Measurements from ENCODE around the gene POLRMT. TPM values are rescaled to one million over a fixed set of nuclear protein-coding genes. Genes with fewer than 3 reads are reported as not detected.

Gene POLRMT
- total and polyA plus RNA-seq, 4 donors: 10.1 to 76.6 (median 26.6) TPM

GRCh38 chr19:620166-620862 is 13.0 kb downstream of the POLRMT start:
- Histone ChIP-seq H3K4me1 (ENCODE audit: control insufficient read depth in 1 of 2, insufficient read depth in 2 of 2, low read length in 2 of 2) (no peaks in the 10 kb centered on the region), H3K36me3 (ENCODE audit: control insufficient read depth in 1 of 2, insufficient read depth in 2 of 2, low read length in 1 of 2) (peaks cover 0 to 8% of the 10 kb centered on the region in 2 donors), H3K4me3 (ENCODE audit: low read length in 2 of 2) (no peak overlapping the region), H3K27me3 (ENCODE audit: control insufficient read depth in 1 of 2, insufficient read depth in 2 of 2, low read length in 1 of 2) (no peaks in the 10 kb centered on the region), H3K27ac (ENCODE audit: low read depth in 1 of 2, low read length in 2 of 2) (no peak overlapping the region), H3K9me3 (ENCODE audit: control insufficient read depth, low read length) (no peaks in the 10 kb centered on the region)
- intact Hi-C loops (cut with DNase I): no loop called here
- ATAC-seq (ENCODE audit: low FRiP score): no peak
- WGBS, 2 donors: 94% methylated on average over 38 to 51 of the region's 51 CpGs
- no peak for DNase-seq

- no peaks in the 10 kb centered on the region for H3K9me3 ChIP-seq (ENCODE audit: control insufficient read depth, low read length)
- ATAC-seq (ENCODE audit: low FRiP score) (no peak), DNase-seq (no peak)
- no peak overlapping the region for H3K4me3 ChIP-seq (ENCODE audit: low read length in 2 of 2)
- H3K27ac ChIP-seq (ENCODE audit: low read depth in 1 of 2, low read length in 2 of 2): no peak overlapping the region
- WGBS, 2 donors: 95 to 97% methylated on average over 46 to 47 of the region's 47 CpGs
- no peaks in the 10 kb centered on the region for H3K27me3 ChIP-seq (ENCODE audit: control insufficient read depth in 1 of 2, insufficient read depth in 2 of 2, low read length in 1 of 2)
- peaks cover 0 to 8% of the 10 kb centered on the region in 2 donors for H3K36me3 ChIP-seq (ENCODE audit: control insufficient read depth in 1 of 2, insufficient read depth in 2 of 2, low read length in 1 of 2)
- H3K4me1 ChIP-seq (ENCODE audit: control insufficient read depth in 1 of 2, insufficient read depth in 2 of 2, low read length in 2 of 2): no peaks in the 10 kb centered on the region
- intact Hi-C loops (cut with DNase I): no loop called here
Measured at GRCh38 chr19:619286-620002, 13.9 kb downstream of the POLRMT start.

- no peak for ATAC-seq (ENCODE audit: low FRiP score)
- 95 to 98% methylated on average over 27 of the region's 27 CpGs for WGBS, 2 donors
- Histone ChIP-seq H3K27ac (ENCODE audit: low read depth in 1 of 2, low read length in 2 of 2) (no peak overlapping the region), H3K27me3 (ENCODE audit: control insufficient read depth in 1 of 2, insufficient read depth in 2 of 2, low read length in 1 of 2) (no peaks in the 10 kb centered on the region), H3K4me3 (ENCODE audit: low read length in 2 of 2) (no peak overlapping the region), H3K9me3 (ENCODE audit: control insufficient read depth, low read length) (no peaks in the 10 kb centered on the region), H3K4me1 (ENCODE audit: control insufficient read depth in 1 of 2, insufficient read depth in 2 of 2, low read length in 2 of 2) (no peaks in the 10 kb centered on the region), H3K36me3 (ENCODE audit: control insufficient read depth in 1 of 2, insufficient read depth in 2 of 2, low read length in 1 of 2) (peaks cover 0 to 8% of the 10 kb centered on the region in 2 donors)
- no peak for DNase-seq
- intact Hi-C loops (cut with DNase I): no loop called here
Measured at GRCh38 chr19:618674-619285, 14.6 kb downstream of the POLRMT start.

GRCh38 chr19:618247-618619 is 15.1 kb downstream of the POLRMT start:
- intact Hi-C loops (cut with DNase I): no loop called here
- Histone ChIP-seq H3K9me3 (ENCODE audit: control insufficient read depth, low read length) (no peaks in the 10 kb centered on the region), H3K4me3 (ENCODE audit: low read length in 2 of 2) (no peak overlapping the region), H3K36me3 (ENCODE audit: control insufficient read depth in 1 of 2, insufficient read depth in 2 of 2, low read length in 1 of 2) (peaks cover 0 to 8% of the 10 kb centered on the region in 2 donors), H3K27me3 (ENCODE audit: control insufficient read depth in 1 of 2, insufficient read depth in 2 of 2, low read length in 1 of 2) (no peaks in the 10 kb centered on the region), H3K27ac (ENCODE audit: low read depth in 1 of 2, low read length in 2 of 2) (no peak overlapping the region), H3K4me1 (ENCODE audit: control insufficient read depth in 1 of 2, insufficient read depth in 2 of 2, low read length in 2 of 2) (no peaks in the 10 kb centered on the region)
- DNase-seq: no peak
- 93 to 94% methylated on average over 19 of the region's 19 CpGs for WGBS, 2 donors
- no peak for ATAC-seq (ENCODE audit: low FRiP score)

- H3K9me3 ChIP-seq (ENCODE audit: control insufficient read depth, low read length): no peaks in the 10 kb centered on the region
- ATAC-seq (ENCODE audit: low FRiP score) (no peak), DNase-seq (no peak)
- no peaks in the 10 kb centered on the region for H3K27me3 ChIP-seq (ENCODE audit: control insufficient read depth in 1 of 2, insufficient read depth in 2 of 2, low read length in 1 of 2)
- no peak overlapping the region for H3K27ac ChIP-seq (ENCODE audit: low read depth in 1 of 2, low read length in 2 of 2)
- H3K36me3 ChIP-seq (ENCODE audit: control insufficient read depth in 1 of 2, insufficient read depth in 2 of 2, low read length in 1 of 2): peaks cover 0 to 5% of the 10 kb centered on the region in 2 donors
- no peak overlapping the region for H3K4me3 ChIP-seq (ENCODE audit: low read length in 2 of 2)
- WGBS, 2 donors: 92% methylated on average over 27 to 29 of the region's 29 CpGs
- intact Hi-C loops (cut with DNase I): no loop called here
- no peaks in the 10 kb centered on the region for H3K4me1 ChIP-seq (ENCODE audit: control insufficient read depth in 1 of 2, insufficient read depth in 2 of 2, low read length in 2 of 2)
Measured at GRCh38 chr19:617551-618246, 15.6 kb downstream of the POLRMT start.

- DNase-seq: no peak
- Histone ChIP-seq H3K27ac (ENCODE audit: low read depth in 1 of 2, low read length in 2 of 2) (no peak overlapping the region), H3K36me3 (ENCODE audit: control insufficient read depth in 1 of 2, insufficient read depth in 2 of 2, low read length in 1 of 2) (peaks cover 0 to 5% of the 10 kb centered on the region in 2 donors), H3K4me1 (ENCODE audit: control insufficient read depth in 1 of 2, insufficient read depth in 2 of 2, low read length in 2 of 2) (no peaks in the 10 kb centered on the region), H3K27me3 (ENCODE audit: control insufficient read depth in 1 of 2, insufficient read depth in 2 of 2, low read length in 1 of 2) (no peaks in the 10 kb centered on the region), H3K4me3 (ENCODE audit: low read length in 2 of 2) (no peak overlapping the region), H3K9me3 (ENCODE audit: control insufficient read depth, low read length) (no peaks in the 10 kb centered on the region)
- WGBS, 2 donors: 89 to 90% methylated on average over 57 to 58 of the region's 58 CpGs
- no peak for ATAC-seq (ENCODE audit: low FRiP score)
- intact Hi-C loops (cut with DNase I): no loop called here
Measured at GRCh38 chr19:616747-617526, 16.4 kb downstream of the POLRMT start.

GRCh38 chr19:616062-616700 is 17.2 kb downstream of the POLRMT start:
- H3K9me3 ChIP-seq (ENCODE audit: control insufficient read depth, low read length): no peaks in the 10 kb centered on the region
- peaks cover 0 to 5% of the 10 kb centered on the region in 2 donors for H3K36me3 ChIP-seq (ENCODE audit: control insufficient read depth in 1 of 2, insufficient read depth in 2 of 2, low read length in 1 of 2)
- H3K4me3 ChIP-seq (ENCODE audit: low read length in 2 of 2): no peak overlapping the region
- WGBS, 2 donors: 6 to 8% methylated on average over 45 to 97 of the region's 97 CpGs
- intact Hi-C loops (cut with DNase I): no loop called here
- ATAC-seq (ENCODE audit: low FRiP score) (no peak), DNase-seq (no peak)
- H3K27ac ChIP-seq (ENCODE audit: low read depth in 1 of 2, low read length in 2 of 2): no peak overlapping the region
- no peaks in the 10 kb centered on the region for H3K27me3 ChIP-seq (ENCODE audit: control insufficient read depth in 1 of 2, insufficient read depth in 2 of 2, low read length in 1 of 2)
- no peaks in the 10 kb centered on the region for H3K4me1 ChIP-seq (ENCODE audit: control insufficient read depth in 1 of 2, insufficient read depth in 2 of 2, low read length in 2 of 2)

- intact Hi-C loops (cut with DNase I): no loop called here
- WGBS, 2 donors: 31 to 33% methylated on average over 26 to 33 of the region's 33 CpGs
- peaks cover 0 to 5% of the 10 kb centered on the region in 2 donors for H3K36me3 ChIP-seq (ENCODE audit: control insufficient read depth in 1 of 2, insufficient read depth in 2 of 2, low read length in 1 of 2)
- H3K27me3 ChIP-seq (ENCODE audit: control insufficient read depth in 1 of 2, insufficient read depth in 2 of 2, low read length in 1 of 2): no peaks in the 10 kb centered on the region
- H3K4me1 ChIP-seq (ENCODE audit: control insufficient read depth in 1 of 2, insufficient read depth in 2 of 2, low read length in 2 of 2): no peaks in the 10 kb centered on the region
- no peak overlapping the region for H3K27ac ChIP-seq (ENCODE audit: low read depth in 1 of 2, low read length in 2 of 2)
- DNase-seq (no peak), ATAC-seq (ENCODE audit: low FRiP score) (no peak)
- H3K4me3 ChIP-seq (ENCODE audit: low read length in 2 of 2): no peak overlapping the region
- H3K9me3 ChIP-seq (ENCODE audit: control insufficient read depth, low read length): no peaks in the 10 kb centered on the region
Measured at GRCh38 chr19:615619-616018, 17.7 kb downstream of the POLRMT start.
